ENCODE results near the gene EID1.

Gene EID1

GRCh38 chr15:48883699-48884098, 5.8 kb downstream of the EID1 start:
- H3K36me3 ChIP-seq (ENCODE audit: control insufficient read depth in 4 of 4, insufficient read depth in 4 of 4, low read length in 3 of 4): peaks cover 0 to 4% (median 0%) of the 10 kb centered on the region in 4 experiments
- no peak overlapping the region for H3K4me3 ChIP-seq (ENCODE audit: control insufficient read depth in 1 of 7, extremely low read depth in 1 of 7, insufficient read depth in 4 of 7, low read depth in 2 of 7, low read length in 6 of 7)
- H3K27me3 ChIP-seq (replicated peaks in 2 of 5; ENCODE audit: control insufficient read depth in 4 of 5, insufficient read depth in 5 of 5, low read length in 4 of 5): no peaks in the 10 kb centered on the region
- POLR2A ChIA-PET: no interaction called here
- H3K27ac ChIP-seq (ENCODE audit: insufficient read depth in 1 of 2, low read depth in 1 of 2, low read length in 2 of 2, poor library complexity in 1 of 2, severe bottlenecking in 2 of 2): no peak overlapping the region
- H3K9me3 ChIP-seq (ENCODE audit: control extremely low read depth in 1 of 5, control insufficient read depth in 4 of 5, insufficient read depth in 2 of 5, low read depth in 1 of 5, low read length in 4 of 5): no peaks in the 10 kb centered on the region
- CTCF ChIA-PET: no interaction called here
- DNase-seq: no peak
- 100% methylated on average over 1 of the region's 2 CpGs for WGBS (ENCODE audit: insufficient coverage)
- peaks cover 3 to 15% (median 8%) of the 10 kb centered on the region in 4 experiments for H3K4me1 ChIP-seq (ENCODE audit: control extremely low read depth in 1 of 4, control insufficient read depth in 4 of 4, insufficient read depth in 4 of 4, low read length in 3 of 4)

GRCh38 chr15:48887144-48887543, 9.2 kb downstream of the EID1 start:
- ChIA-PET CTCF (interaction anchor here (1.2 kb wide), 1 partner anchor 9 kb away, joined by 3 read pairs; the partner anchor contains the start of gene EID1), POLR2A (no interaction called here)
- Histone ChIP-seq H3K4me1 (ENCODE audit: control extremely low read depth in 1 of 4, control insufficient read depth in 4 of 4, insufficient read depth in 4 of 4, low read length in 3 of 4) (no peaks in the 10 kb centered on the region), H3K27me3 (replicated peaks in 2 of 5; ENCODE audit: control insufficient read depth in 4 of 5, insufficient read depth in 5 of 5, low read length in 4 of 5) (no peaks in the 10 kb centered on the region), H3K9me3 (ENCODE audit: control extremely low read depth in 1 of 5, control insufficient read depth in 4 of 5, insufficient read depth in 2 of 5, low read depth in 1 of 5, low read length in 4 of 5) (no peaks in the 10 kb centered on the region), H3K27ac (ENCODE audit: insufficient read depth in 1 of 2, low read depth in 1 of 2, low read length in 2 of 2, poor library complexity in 1 of 2, severe bottlenecking in 2 of 2) (no peak overlapping the region), H3K36me3 (ENCODE audit: control insufficient read depth in 4 of 4, insufficient read depth in 4 of 4, low read length in 3 of 4) (no peaks in the 10 kb centered on the region), H3K4me3 (ENCODE audit: control insufficient read depth in 1 of 7, extremely low read depth in 1 of 7, insufficient read depth in 4 of 7, low read depth in 2 of 7, low read length in 6 of 7) (no peak overlapping the region)
- DNase-seq: no peak
- no CpG with 5 or more reads among the region's 2 CpGs for WGBS (ENCODE audit: insufficient coverage)

- ChIA-PET POLR2A (no interaction called here), CTCF (interaction anchor here (0.7 to 1.2 kb wide), 2 partner anchors 10 to 11 kb away, joined by 3 read pairs; partner anchors contain the start of gene EID1)
- no peak for DNase-seq
Observed at GRCh38 chr15:48888191-48888590, 10.3 kb downstream of the EID1 start.

GRCh38 chr15:48888836-48889235, 10.9 kb downstream of the EID1 start:
- POLR2A ChIA-PET: no interaction called here
- CTCF ChIA-PET: interaction anchor here (1.5 to 1.8 kb wide), 2 partner anchors 11 to 27 kb away, joined by 4 to 5 read pairs; partner anchors contain the start of gene EID1
- Histone ChIP-seq H3K36me3 (ENCODE audit: control insufficient read depth in 4 of 4, insufficient read depth in 4 of 4, low read length in 3 of 4) (no peaks in the 10 kb centered on the region), H3K27me3 (replicated peaks in 2 of 5; ENCODE audit: control insufficient read depth in 4 of 5, insufficient read depth in 5 of 5, low read length in 4 of 5) (no peaks in the 10 kb centered on the region), H3K9me3 (ENCODE audit: control extremely low read depth in 1 of 5, control insufficient read depth in 4 of 5, insufficient read depth in 2 of 5, low read depth in 1 of 5, low read length in 4 of 5) (no peaks in the 10 kb centered on the region), H3K27ac (ENCODE audit: insufficient read depth in 1 of 2, low read depth in 1 of 2, low read length in 2 of 2, poor library complexity in 1 of 2, severe bottlenecking in 2 of 2) (no peak overlapping the region), H3K4me1 (ENCODE audit: control extremely low read depth in 1 of 4, control insufficient read depth in 4 of 4, insufficient read depth in 4 of 4, low read length in 3 of 4) (no peaks in the 10 kb centered on the region), H3K4me3 (ENCODE audit: control insufficient read depth in 1 of 7, extremely low read depth in 1 of 7, insufficient read depth in 4 of 7, low read depth in 2 of 7, low read length in 6 of 7) (no peak overlapping the region)
- no peak for DNase-seq
- no CpG with 5 or more reads among the region's 1 CpG for WGBS (ENCODE audit: insufficient coverage)

More at GRCh38 chr15:48888191-48888590, 10.3 kb downstream of the EID1 start:
- H3K36me3 ChIP-seq (ENCODE audit: control insufficient read depth in 4 of 4, insufficient read depth in 4 of 4, low read length in 3 of 4): no peaks in the 10 kb centered on the region
- no peak overlapping the region for H3K4me3 ChIP-seq (ENCODE audit: control insufficient read depth in 1 of 7, extremely low read depth in 1 of 7, insufficient read depth in 4 of 7, low read depth in 2 of 7, low read length in 6 of 7)
- H3K4me1 ChIP-seq (ENCODE audit: control extremely low read depth in 1 of 4, control insufficient read depth in 4 of 4, insufficient read depth in 4 of 4, low read length in 3 of 4): no peaks in the 10 kb centered on the region
- no peak overlapping the region for H3K27ac ChIP-seq (ENCODE audit: insufficient read depth in 1 of 2, low read depth in 1 of 2, low read length in 2 of 2, poor library complexity in 1 of 2, severe bottlenecking in 2 of 2)
- no peaks in the 10 kb centered on the region for H3K27me3 ChIP-seq (replicated peaks in 2 of 5; ENCODE audit: control insufficient read depth in 4 of 5, insufficient read depth in 5 of 5, low read length in 4 of 5)
- no CpG with 5 or more reads among the region's 4 CpGs for WGBS (ENCODE audit: insufficient coverage)
- no peaks in the 10 kb centered on the region for H3K9me3 ChIP-seq (ENCODE audit: control extremely low read depth in 1 of 5, control insufficient read depth in 4 of 5, insufficient read depth in 2 of 5, low read depth in 1 of 5, low read length in 4 of 5)

- H3K9me3 ChIP-seq (ENCODE audit: control extremely low read depth in 1 of 5, control insufficient read depth in 4 of 5, insufficient read depth in 2 of 5, low read depth in 1 of 5, low read length in 4 of 5): no peaks in the 10 kb centered on the region
- no peak overlapping the region for H3K4me3 ChIP-seq (ENCODE audit: control insufficient read depth in 1 of 7, extremely low read depth in 1 of 7, insufficient read depth in 4 of 7, low read depth in 2 of 7, low read length in 6 of 7)
- CTCF ChIA-PET: interaction anchor here (1.1 to 1.8 kb wide), 3 partner anchors 9 to 28 kb away, joined by 4 to 5 read pairs (median 4); partner anchors contain the start of gene EID1
- H3K4me1 ChIP-seq (ENCODE audit: control extremely low read depth in 1 of 4, control insufficient read depth in 4 of 4, insufficient read depth in 4 of 4, low read length in 3 of 4): no peaks in the 10 kb centered on the region
- WGBS (ENCODE audit: insufficient coverage): no CpG with 5 or more reads among the region's 3 CpGs
- H3K27ac ChIP-seq (ENCODE audit: insufficient read depth in 1 of 2, low read depth in 1 of 2, low read length in 2 of 2, poor library complexity in 1 of 2, severe bottlenecking in 2 of 2): no peak overlapping the region
- H3K36me3 ChIP-seq (ENCODE audit: control insufficient read depth in 4 of 4, insufficient read depth in 4 of 4, low read length in 3 of 4): no peaks in the 10 kb centered on the region
- H3K27me3 ChIP-seq (replicated peaks in 2 of 5; ENCODE audit: control insufficient read depth in 4 of 5, insufficient read depth in 5 of 5, low read length in 4 of 5): no peaks in the 10 kb centered on the region
- POLR2A ChIA-PET: no interaction called here
- DNase-seq: no peak
Observed at GRCh38 chr15:48889925-48890324, 12.0 kb downstream of the EID1 start.

- POLR2A ChIA-PET: no interaction called here
- no peaks in the 10 kb centered on the region for H3K4me1 ChIP-seq (ENCODE audit: control extremely low read depth in 1 of 4, control insufficient read depth in 4 of 4, insufficient read depth in 4 of 4, low read length in 3 of 4)
- H3K4me3 ChIP-seq (ENCODE audit: control insufficient read depth in 1 of 7, extremely low read depth in 1 of 7, insufficient read depth in 4 of 7, low read depth in 2 of 7, low read length in 6 of 7): no peak overlapping the region
- CTCF ChIA-PET: interaction anchor here (1.8 kb wide), 1 partner anchor 28 kb away, joined by 4 read pairs; no protein-coding TSS in a partner anchor
- DNase-seq: no peak
- no peaks in the 10 kb centered on the region for H3K36me3 ChIP-seq (ENCODE audit: control insufficient read depth in 4 of 4, insufficient read depth in 4 of 4, low read length in 3 of 4)
- WGBS (ENCODE audit: insufficient coverage): no CpG with 5 or more reads among the region's 10 CpGs
- no peaks in the 10 kb centered on the region for H3K27me3 ChIP-seq (replicated peaks in 2 of 5; ENCODE audit: control insufficient read depth in 4 of 5, insufficient read depth in 5 of 5, low read length in 4 of 5)
- no peaks in the 10 kb centered on the region for H3K9me3 ChIP-seq (ENCODE audit: control extremely low read depth in 1 of 5, control insufficient read depth in 4 of 5, insufficient read depth in 2 of 5, low read depth in 1 of 5, low read length in 4 of 5)
- no peak overlapping the region for H3K27ac ChIP-seq (ENCODE audit: insufficient read depth in 1 of 2, low read depth in 1 of 2, low read length in 2 of 2, poor library complexity in 1 of 2, severe bottlenecking in 2 of 2)
Observed at GRCh38 chr15:48890375-48890972, 12.5 kb downstream of the EID1 start.

- no peak for DNase-seq
- Histone ChIP-seq H3K36me3 (ENCODE audit: control insufficient read depth in 4 of 4, insufficient read depth in 4 of 4, low read length in 3 of 4) (no peaks in the 10 kb centered on the region), H3K4me1 (ENCODE audit: control extremely low read depth in 1 of 4, control insufficient read depth in 4 of 4, insufficient read depth in 4 of 4, low read length in 3 of 4) (no peaks in the 10 kb centered on the region), H3K9me3 (ENCODE audit: control extremely low read depth in 1 of 5, control insufficient read depth in 4 of 5, insufficient read depth in 2 of 5, low read depth in 1 of 5, low read length in 4 of 5) (no peaks in the 10 kb centered on the region), H3K4me3 (ENCODE audit: control insufficient read depth in 1 of 7, extremely low read depth in 1 of 7, insufficient read depth in 4 of 7, low read depth in 2 of 7, low read length in 6 of 7) (no peak overlapping the region), H3K27me3 (replicated peaks in 2 of 5; ENCODE audit: control insufficient read depth in 4 of 5, insufficient read depth in 5 of 5, low read length in 4 of 5) (no peaks in the 10 kb centered on the region), H3K27ac (ENCODE audit: insufficient read depth in 1 of 2, low read depth in 1 of 2, low read length in 2 of 2, poor library complexity in 1 of 2, severe bottlenecking in 2 of 2) (no peak overlapping the region)
- POLR2A ChIA-PET: no interaction called here
- WGBS (ENCODE audit: insufficient coverage): 100% methylated on average over 4 of the region's 6 CpGs
- CTCF ChIA-PET: no interaction called here
Observed at GRCh38 chr15:48891232-48891765, 13.4 kb downstream of the EID1 start.

All from common myeloid progenitor, CD34-positive (primary cell).